ENCODE data around the gene FAN1.

DNA sequence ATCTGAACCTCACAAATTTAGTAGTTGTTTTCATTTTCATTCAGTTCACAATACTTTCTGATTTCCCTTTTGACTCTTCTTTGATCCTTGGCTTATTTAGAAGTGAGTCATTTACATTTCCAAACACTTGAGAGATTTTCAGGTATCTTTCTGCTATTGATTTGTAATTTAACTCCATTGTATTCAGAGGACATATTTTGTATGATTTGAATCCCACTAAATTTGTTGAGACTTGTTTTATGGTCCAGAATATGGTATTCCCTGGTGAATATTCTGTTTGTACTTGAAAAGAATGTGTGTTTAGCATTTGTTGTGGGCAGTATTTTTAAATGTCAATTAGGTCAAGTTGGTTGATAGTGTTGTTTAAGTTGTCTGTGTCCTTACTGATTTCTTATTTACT lies 29.6 kb downstream of the FAN1 start:
- TF ChIP-seq, protein P1, sequence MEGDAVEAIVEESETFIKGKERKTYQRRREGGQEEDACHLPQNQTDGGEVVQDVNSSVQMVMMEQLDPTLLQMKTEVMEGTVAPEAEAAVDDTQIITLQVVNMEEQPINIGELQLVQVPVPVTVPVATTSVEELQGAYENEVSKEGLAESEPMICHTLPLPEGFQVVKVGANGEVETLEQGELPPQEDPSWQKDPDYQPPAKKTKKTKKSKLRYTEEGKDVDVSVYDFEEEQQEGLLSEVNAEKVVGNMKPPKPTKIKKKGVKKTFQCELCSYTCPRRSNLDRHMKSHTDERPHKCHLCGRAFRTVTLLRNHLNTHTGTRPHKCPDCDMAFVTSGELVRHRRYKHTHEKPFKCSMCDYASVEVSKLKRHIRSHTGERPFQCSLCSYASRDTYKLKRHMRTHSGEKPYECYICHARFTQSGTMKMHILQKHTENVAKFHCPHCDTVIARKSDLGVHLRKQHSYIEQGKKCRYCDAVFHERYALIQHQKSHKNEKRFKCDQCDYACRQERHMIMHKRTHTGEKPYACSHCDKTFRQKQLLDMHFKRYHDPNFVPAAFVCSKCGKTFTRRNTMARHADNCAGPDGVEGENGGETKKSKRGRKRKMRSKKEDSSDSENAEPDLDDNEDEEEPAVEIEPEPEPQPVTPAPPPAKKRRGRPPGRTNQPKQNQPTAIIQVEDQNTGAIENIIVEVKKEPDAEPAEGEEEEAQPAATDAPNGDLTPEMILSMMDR (conservative IDR thresholded peaks at IDR 0.05 in 1 of 2, IDR thresholded peaks at IDR 0.05 in 1 of 2; ENCODE audit: low read depth in 1 of 2, low read length in 2 of 2), result no peak
- no peak for TF ChIP-seq EZH2 (IDR thresholded peaks at IDR 0.05; ENCODE audit: low read length, missing control alignments)

Measured in fibroblast of lung (primary cell).